ENCODE measurements around the gene MAGT1. TPM values are rescaled to one million over a fixed set of nuclear protein-coding genes. Genes with fewer than 3 reads are reported as not detected.
"Not testable (repeated sequence)": the region's sequence is repeated elsewhere in the genome, so short reads cannot be mapped to it uniquely, and the experiment has no call there.

The MAGT1 gene
- polyA plus RNA-seq, 1 experiment: 92.7 TPM

- Histone ChIP-seq H3K4me3 (ENCODE audit: low read depth, low read length) (peak within 1 kb of the TSS; percentile 74), H3K27ac (ENCODE audit: low read depth, low read length) (peak within 1 kb of the TSS; percentile 39), H3K27me3 (ENCODE audit: control insufficient read depth, insufficient read depth, low read length) (no peaks in the 10 kb centered on the region), H3K9me3 (ENCODE audit: control insufficient read depth, insufficient read depth, low read length) (no peaks in the 10 kb centered on the region)
- ChIA-PET POLR2A (interaction anchor here (0.6 to 1.8 kb wide), 4 partner anchors 11 to 205 kb away, joined by 3 to 13 read pairs (median 7); partner anchors contain the start of gene ATP7A), CTCF (interaction anchor here (0.7 to 1.9 kb wide), 11 partner anchors 11 to 1620 kb away, joined by 3 to 20 read pairs (median 3); partner anchors contain the start of genes ATP7A and PGK1)
- peak; percentile 91 for DNase-seq (ENCODE audit: low read depth, low spot score)
- TF ChIP-seq, protein P1, sequence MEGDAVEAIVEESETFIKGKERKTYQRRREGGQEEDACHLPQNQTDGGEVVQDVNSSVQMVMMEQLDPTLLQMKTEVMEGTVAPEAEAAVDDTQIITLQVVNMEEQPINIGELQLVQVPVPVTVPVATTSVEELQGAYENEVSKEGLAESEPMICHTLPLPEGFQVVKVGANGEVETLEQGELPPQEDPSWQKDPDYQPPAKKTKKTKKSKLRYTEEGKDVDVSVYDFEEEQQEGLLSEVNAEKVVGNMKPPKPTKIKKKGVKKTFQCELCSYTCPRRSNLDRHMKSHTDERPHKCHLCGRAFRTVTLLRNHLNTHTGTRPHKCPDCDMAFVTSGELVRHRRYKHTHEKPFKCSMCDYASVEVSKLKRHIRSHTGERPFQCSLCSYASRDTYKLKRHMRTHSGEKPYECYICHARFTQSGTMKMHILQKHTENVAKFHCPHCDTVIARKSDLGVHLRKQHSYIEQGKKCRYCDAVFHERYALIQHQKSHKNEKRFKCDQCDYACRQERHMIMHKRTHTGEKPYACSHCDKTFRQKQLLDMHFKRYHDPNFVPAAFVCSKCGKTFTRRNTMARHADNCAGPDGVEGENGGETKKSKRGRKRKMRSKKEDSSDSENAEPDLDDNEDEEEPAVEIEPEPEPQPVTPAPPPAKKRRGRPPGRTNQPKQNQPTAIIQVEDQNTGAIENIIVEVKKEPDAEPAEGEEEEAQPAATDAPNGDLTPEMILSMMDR (IDR thresholded peaks at IDR 0.05; ENCODE audit: low read depth, low read length): peak; percentile 51
Measured at GRCh38 chrX:77899081-77899828, 4.0 kb upstream of the MAGT1 start, which contains the start of gene COX7B. Gene COX7B, plus strand, starts transcription at chrX:77899468. Its CDS starts 86 bp downstream, at chrX:77899554.

- Histone ChIP-seq H3K9me3 (ENCODE audit: control insufficient read depth, insufficient read depth, low read length) (no peaks in the 10 kb centered on the region), H3K27ac (ENCODE audit: low read depth, low read length) (no peak overlapping the region), H3K4me3 (ENCODE audit: low read depth, low read length) (peak overlapping the region; percentile 15), H3K27me3 (ENCODE audit: control insufficient read depth, insufficient read depth, low read length) (no peaks in the 10 kb centered on the region)
- ChIA-PET CTCF (no interaction called here), POLR2A (no interaction called here)
- DNase-seq (ENCODE audit: low read depth, low spot score): no peak
- TF ChIP-seq, protein P1 (IDR thresholded peaks at IDR 0.05; ENCODE audit: low read depth, low read length): no peak
Measured at GRCh38 chrX:77893713-77894112, 1.5 kb downstream of the MAGT1 start.

GRCh38 chrX:77892887-77893286 is 2.3 kb downstream of the MAGT1 start:
- no peak overlapping the region for H3K27ac ChIP-seq (ENCODE audit: low read depth, low read length)
- TF ChIP-seq, protein P1 (IDR thresholded peaks at IDR 0.05; ENCODE audit: low read depth, low read length): no peak
- ChIA-PET CTCF (no interaction called here), POLR2A (no interaction called here)
- no peaks in the 10 kb centered on the region for H3K27me3 ChIP-seq (ENCODE audit: control insufficient read depth, insufficient read depth, low read length)
- no peak overlapping the region for H3K4me3 ChIP-seq (ENCODE audit: low read depth, low read length)
- DNase-seq (ENCODE audit: low read depth, low spot score): no peak
- no peaks in the 10 kb centered on the region for H3K9me3 ChIP-seq (ENCODE audit: control insufficient read depth, insufficient read depth, low read length)

- DNase-seq (ENCODE audit: low read depth, low spot score); H3K27ac ChIP-seq (ENCODE audit: low read depth, low read length); POLR2A ChIA-PET; H3K4me3 ChIP-seq (ENCODE audit: low read depth, low read length); CTCF ChIA-PET; H3K9me3 ChIP-seq (ENCODE audit: control insufficient read depth, insufficient read depth, low read length); H3K27me3 ChIP-seq (ENCODE audit: control insufficient read depth, insufficient read depth, low read length): not testable (repeated sequence)
Measured at GRCh38 chrX:77881418-77881817, 13.8 kb downstream of the MAGT1 start.

GRCh38 chrX:77875372-77875771 is 19.9 kb downstream of the MAGT1 start:
- TF ChIP-seq, protein P1 (IDR thresholded peaks at IDR 0.05; ENCODE audit: low read depth, low read length): no peak
- H3K27me3 ChIP-seq (ENCODE audit: control insufficient read depth, insufficient read depth, low read length): no peaks in the 10 kb centered on the region
- no peaks in the 10 kb centered on the region for H3K9me3 ChIP-seq (ENCODE audit: control insufficient read depth, insufficient read depth, low read length)
- ChIA-PET CTCF (no interaction called here), POLR2A (no interaction called here)
- DNase-seq (ENCODE audit: low read depth, low spot score): no peak
- H3K27ac ChIP-seq (ENCODE audit: low read depth, low read length): no peak overlapping the region
- no peak overlapping the region for H3K4me3 ChIP-seq (ENCODE audit: low read depth, low read length)

- H3K27me3 ChIP-seq (ENCODE audit: control insufficient read depth, insufficient read depth, low read length); CTCF ChIA-PET; H3K9me3 ChIP-seq (ENCODE audit: control insufficient read depth, insufficient read depth, low read length); H3K4me3 ChIP-seq (ENCODE audit: low read depth, low read length); DNase-seq (ENCODE audit: low read depth, low spot score); H3K27ac ChIP-seq (ENCODE audit: low read depth, low read length); POLR2A ChIA-PET: not testable (repeated sequence)
Measured at GRCh38 chrX:77831544-77831943, 63.7 kb downstream of the MAGT1 start.

DNA sequence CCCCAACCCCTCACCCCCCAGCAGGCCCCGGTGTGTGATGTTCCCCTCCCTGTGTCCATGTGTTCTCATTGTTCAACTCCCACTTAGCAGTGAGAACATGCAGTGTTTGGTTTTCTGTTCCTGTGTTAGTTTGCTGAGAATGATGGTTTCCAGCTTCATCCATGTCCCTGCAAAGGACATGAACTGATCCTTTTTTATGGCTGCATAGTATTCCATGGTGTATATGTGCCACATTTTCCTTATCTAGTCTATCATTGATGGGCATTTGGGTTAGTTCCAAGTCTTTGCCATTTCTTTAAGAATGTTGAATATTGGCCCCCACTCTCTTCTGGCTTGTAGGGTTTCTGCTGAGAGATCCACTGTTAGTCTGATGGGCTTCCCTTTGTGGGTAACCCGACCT is 73.2 kb downstream of the MAGT1 start:
- H3K27me3 ChIP-seq (ENCODE audit: control insufficient read depth, insufficient read depth, low read length); POLR2A ChIA-PET; H3K4me3 ChIP-seq (ENCODE audit: low read depth, low read length); CTCF ChIA-PET; DNase-seq (ENCODE audit: low read depth, low spot score); H3K9me3 ChIP-seq (ENCODE audit: control insufficient read depth, insufficient read depth, low read length); H3K27ac ChIP-seq (ENCODE audit: low read depth, low read length): not testable (repeated sequence)

Data from AG04450 (cell line).